ENCODE measurements around the gene FSTL4.

- TF ChIP-seq, protein P1, sequence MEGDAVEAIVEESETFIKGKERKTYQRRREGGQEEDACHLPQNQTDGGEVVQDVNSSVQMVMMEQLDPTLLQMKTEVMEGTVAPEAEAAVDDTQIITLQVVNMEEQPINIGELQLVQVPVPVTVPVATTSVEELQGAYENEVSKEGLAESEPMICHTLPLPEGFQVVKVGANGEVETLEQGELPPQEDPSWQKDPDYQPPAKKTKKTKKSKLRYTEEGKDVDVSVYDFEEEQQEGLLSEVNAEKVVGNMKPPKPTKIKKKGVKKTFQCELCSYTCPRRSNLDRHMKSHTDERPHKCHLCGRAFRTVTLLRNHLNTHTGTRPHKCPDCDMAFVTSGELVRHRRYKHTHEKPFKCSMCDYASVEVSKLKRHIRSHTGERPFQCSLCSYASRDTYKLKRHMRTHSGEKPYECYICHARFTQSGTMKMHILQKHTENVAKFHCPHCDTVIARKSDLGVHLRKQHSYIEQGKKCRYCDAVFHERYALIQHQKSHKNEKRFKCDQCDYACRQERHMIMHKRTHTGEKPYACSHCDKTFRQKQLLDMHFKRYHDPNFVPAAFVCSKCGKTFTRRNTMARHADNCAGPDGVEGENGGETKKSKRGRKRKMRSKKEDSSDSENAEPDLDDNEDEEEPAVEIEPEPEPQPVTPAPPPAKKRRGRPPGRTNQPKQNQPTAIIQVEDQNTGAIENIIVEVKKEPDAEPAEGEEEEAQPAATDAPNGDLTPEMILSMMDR (IDR thresholded peaks at IDR 0.05; ENCODE audit: borderline replicate concordance, extremely low read depth, low read length, poor library complexity, severe bottlenecking): no peak
- TF ChIP-seq EZH2 (IDR thresholded peaks at IDR 0.05; ENCODE audit: borderline replicate concordance, low read depth, low read length, severe bottlenecking): no peak
Measured at GRCh38 chr5:133459474-133460160, 152.7 kb downstream of the FSTL4 start.
